ENCODE data around the gene CGREF1.

CGREF1 gene

DNA sequence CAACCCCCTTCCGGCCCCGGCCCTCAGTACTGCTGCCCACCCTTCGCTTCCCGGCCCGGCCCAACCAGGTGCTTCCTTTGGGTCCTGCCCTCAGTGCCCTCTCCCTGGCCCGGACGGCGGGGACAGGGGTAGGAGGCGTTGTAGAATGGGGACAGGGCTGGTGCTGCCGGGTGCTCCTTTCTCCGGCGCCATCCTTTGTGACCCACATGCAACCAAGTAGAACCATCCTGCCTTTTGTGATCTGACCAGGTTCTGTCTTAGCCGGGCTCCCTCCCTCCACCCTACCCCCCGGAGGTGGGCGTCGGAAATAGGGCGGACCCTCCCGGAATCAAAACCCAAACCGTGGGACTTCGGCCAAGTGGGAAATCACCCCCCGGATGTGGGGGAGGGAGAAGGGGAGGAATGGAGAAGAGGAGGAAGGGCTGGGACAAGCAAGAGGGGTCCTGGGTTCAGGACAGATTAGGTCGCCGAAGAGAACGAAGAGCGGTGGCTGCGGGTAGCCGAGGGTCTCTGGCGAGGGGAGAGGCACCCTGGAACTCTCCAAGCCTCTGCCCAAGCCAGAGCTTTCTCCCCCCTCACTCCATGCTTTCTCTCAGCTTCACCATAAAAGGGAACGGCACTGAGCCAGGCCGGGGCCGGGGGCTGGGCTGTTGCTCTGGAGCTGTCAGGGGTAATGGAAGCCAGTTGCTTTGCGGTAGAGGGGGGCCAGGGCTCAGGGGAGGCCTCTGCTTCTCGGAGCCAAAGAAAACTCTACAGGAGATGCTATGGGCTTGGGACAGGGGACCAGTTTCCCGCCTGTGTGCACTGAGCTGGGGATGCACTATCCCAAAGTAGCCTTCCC, 46.7 kb downstream of the CGREF1 start:
- peak; percentile 67 for DNase-seq (ENCODE audit: low spot score)
- in situ Hi-C loops (cut with MboI; ENCODE audit: low pct_unique_long_range_greater_than_20kb, low sequenced_read_pairs, unreplicated experiment) = no loop called here
- TF ChIP-seq, protein P1, sequence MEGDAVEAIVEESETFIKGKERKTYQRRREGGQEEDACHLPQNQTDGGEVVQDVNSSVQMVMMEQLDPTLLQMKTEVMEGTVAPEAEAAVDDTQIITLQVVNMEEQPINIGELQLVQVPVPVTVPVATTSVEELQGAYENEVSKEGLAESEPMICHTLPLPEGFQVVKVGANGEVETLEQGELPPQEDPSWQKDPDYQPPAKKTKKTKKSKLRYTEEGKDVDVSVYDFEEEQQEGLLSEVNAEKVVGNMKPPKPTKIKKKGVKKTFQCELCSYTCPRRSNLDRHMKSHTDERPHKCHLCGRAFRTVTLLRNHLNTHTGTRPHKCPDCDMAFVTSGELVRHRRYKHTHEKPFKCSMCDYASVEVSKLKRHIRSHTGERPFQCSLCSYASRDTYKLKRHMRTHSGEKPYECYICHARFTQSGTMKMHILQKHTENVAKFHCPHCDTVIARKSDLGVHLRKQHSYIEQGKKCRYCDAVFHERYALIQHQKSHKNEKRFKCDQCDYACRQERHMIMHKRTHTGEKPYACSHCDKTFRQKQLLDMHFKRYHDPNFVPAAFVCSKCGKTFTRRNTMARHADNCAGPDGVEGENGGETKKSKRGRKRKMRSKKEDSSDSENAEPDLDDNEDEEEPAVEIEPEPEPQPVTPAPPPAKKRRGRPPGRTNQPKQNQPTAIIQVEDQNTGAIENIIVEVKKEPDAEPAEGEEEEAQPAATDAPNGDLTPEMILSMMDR (IDR thresholded peaks at IDR 0.05; ENCODE audit: extremely low read depth, insufficient read depth, missing control alignments) = no peak

DNA sequence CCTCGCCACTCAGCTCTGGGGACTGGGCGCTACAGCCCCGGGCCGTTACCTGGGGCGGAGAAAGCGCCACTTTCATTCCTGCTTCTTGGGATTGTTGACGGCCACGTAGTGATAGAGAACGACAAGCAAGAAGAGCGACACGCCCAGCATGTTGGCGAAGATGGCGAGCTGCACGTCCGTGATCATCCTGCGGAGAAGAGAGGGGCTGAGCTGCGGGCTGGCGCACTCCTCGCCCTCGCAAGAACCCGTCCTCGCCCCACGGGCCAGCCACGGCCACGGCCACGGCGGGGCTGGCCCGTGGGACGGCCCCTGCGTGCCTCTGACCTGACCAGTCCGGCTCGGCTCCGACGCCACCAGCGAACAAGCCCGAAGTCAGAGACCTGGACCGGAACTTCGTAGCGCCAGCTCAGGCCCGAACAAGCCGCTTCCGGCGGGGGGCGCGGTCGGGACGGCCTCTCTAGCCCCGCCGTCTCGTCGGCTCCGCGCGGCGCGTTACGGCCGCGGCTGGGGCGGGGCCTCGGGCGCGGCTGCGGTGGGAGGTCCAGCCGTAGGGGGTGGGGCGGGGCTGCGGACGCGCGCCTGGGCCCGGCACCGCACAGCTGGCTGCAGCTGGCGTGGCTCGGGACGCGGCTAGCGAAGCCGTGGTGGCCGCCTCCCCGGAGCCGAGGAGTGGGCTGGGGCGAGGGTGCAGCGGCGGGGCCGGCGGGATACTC, 47.5 kb downstream of the CGREF1 start, which contains the start of gene OST4:
OST4 (minus strand) TSS at position 378 of the 713 bp plus-strand sequence.
- DNase-seq (ENCODE audit: low spot score) = peak; percentile 99
- TF ChIP-seq, protein P1 (IDR thresholded peaks at IDR 0.05; ENCODE audit: extremely low read depth, insufficient read depth, missing control alignments) = no peak
- in situ Hi-C loops (cut with MboI; ENCODE audit: low pct_unique_long_range_greater_than_20kb, low sequenced_read_pairs, unreplicated experiment) = no loop called here

DNA sequence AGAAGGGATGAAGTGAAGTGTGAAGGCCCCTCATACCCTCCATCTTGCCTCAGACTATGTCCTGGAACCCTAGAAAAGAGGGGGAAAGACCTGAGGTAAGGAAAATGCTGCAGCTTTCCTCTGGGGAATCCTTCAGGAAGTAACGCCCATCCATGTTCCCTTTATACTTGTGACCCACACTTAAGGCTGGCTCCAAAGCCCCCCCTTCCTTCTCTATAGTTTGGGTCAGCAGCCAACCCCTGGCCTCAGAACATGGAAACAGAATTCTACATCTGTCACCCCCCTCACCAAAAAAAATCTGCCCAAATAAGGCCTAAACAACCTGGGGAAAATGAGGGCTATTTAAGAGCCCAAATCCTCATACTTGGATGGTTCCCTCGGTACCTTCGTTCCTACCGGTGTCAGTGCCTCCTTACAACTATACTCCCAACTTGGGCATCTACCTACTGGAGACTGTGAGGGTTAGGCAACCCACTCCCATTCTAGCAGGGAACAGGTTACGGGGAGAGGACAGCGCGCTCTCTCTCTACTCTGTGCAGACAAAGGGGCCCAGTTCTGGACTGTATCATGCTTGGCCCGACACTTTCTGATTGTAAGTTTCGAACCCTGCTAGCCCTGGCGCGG, 48.2 kb downstream of the CGREF1 start:
- DNase-seq (ENCODE audit: low spot score) = no peak
- TF ChIP-seq, protein P1 (IDR thresholded peaks at IDR 0.05; ENCODE audit: extremely low read depth, insufficient read depth, missing control alignments) = no peak
- in situ Hi-C loops (cut with MboI; ENCODE audit: low pct_unique_long_range_greater_than_20kb, low sequenced_read_pairs, unreplicated experiment) = no loop called here

DNA sequence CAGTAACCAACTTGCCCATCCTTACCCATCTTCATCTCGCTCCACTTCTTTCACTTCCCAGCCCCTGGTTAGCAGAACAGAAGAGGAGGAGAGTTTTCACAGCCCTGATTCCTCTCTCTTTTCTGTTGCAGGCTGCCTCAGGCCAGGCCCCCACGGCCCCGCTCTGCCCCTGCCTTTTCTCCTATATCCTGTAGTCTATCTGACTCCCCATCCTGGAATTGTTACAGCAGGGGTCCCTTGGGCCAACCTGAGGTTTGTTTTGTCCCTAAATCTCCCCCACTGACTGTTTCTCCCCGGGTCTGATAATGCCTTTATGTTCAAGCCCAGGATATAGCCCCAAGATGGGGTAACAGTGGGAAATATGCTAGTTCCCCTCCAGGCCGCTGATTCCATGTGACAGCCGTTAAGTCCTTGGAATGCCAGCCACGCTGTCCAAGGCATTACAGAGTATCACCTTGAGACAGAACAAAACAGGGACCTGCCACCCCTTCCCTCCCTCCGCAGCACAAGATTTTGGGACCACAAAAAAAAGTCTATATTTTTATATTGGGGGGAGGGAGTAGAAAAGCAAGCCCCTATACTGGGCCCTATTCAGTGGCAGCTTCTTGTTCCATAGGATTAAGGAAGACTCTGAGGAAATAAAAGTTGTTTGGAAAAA, 48.8 kb downstream of the CGREF1 start:
- TF ChIP-seq, protein P1 (IDR thresholded peaks at IDR 0.05; ENCODE audit: extremely low read depth, insufficient read depth, missing control alignments) = no peak
- in situ Hi-C loops (cut with MboI; ENCODE audit: low pct_unique_long_range_greater_than_20kb, low sequenced_read_pairs, unreplicated experiment) = no loop called here
- no peak for DNase-seq (ENCODE audit: low spot score)

DNA sequence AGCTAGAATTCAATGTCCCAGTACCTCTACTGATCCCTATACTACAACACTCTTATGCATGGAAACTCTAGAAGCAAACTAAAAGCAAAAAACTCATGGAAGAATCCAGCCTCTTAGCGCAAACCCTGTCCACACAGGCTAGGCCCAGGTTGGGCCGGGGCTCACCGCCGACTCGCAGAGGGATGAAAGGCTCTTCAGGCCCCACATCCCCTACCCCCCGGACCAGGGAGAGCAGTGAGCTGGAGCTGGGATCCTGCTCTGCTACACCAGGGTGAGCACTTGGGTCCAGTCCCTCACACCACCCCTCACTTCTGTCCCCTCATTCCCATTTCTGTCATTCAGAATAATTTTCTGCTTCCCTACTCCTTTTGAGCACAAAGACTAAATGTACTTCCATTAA, 49.5 kb downstream of the CGREF1 start:
- TF ChIP-seq, protein P1 (IDR thresholded peaks at IDR 0.05; ENCODE audit: extremely low read depth, insufficient read depth, missing control alignments) = no peak
- in situ Hi-C loops (cut with MboI; ENCODE audit: low pct_unique_long_range_greater_than_20kb, low sequenced_read_pairs, unreplicated experiment) = no loop called here
- no peak for DNase-seq (ENCODE audit: low spot score)

DNA sequence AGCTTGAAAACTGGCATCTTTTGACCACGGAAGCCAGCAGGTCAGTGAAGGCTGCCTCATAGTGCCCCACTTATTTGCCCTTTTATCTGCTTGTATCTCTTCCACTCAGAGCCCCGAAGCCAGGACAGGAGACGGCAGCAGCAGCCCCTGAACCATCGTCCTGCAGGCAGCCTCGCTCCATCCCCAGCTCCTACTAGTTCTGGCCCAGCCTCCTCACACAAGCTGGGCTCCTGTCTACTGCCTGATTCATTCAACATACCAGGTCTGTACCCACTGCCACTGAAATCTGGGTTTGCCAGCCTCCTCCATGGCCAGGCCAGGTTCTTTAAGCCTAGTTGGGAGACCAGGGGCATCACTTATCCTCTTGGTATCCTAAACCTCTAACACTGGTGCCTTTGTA, 51.5 kb downstream of the CGREF1 start:
- TF ChIP-seq, protein P1 (IDR thresholded peaks at IDR 0.05; ENCODE audit: extremely low read depth, insufficient read depth, missing control alignments) = no peak
- DNase-seq (ENCODE audit: low spot score) = no peak

More for the DNA sequence above, 51.5 kb downstream of the CGREF1 start:
- in situ Hi-C loops (cut with MboI; ENCODE audit: low pct_unique_long_range_greater_than_20kb, low sequenced_read_pairs, unreplicated experiment) = no loop called here
